CD4-positive, alpha-beta T cell (primary cell): ENCODE measurements around the gene CDC40. TPM values are rescaled to one million over a fixed set of nuclear protein-coding genes. Genes with fewer than 3 reads are reported as not detected.
A peak's percentile ranks its signal among the peaks of the same experiment; 100 is the strongest.

Source experiments
- ATAC-seq: fragments of 200-7000 bp; cut with Tn5 transposase; one replicate; pipeline ENCODE4 v1.10.0; 2022; ENCODE audit warnings: mild to moderate bottlenecking; ENCODE audit not compliant: poor library complexity
- CTCF ChIA-PET: fragments of 350-600 bp; sonication (Branson Sonifier 250); formaldehyde crosslinking; loops from one replicate; lab custom pipeline; 2021; ENCODE audit warnings: antibody characterized with exemption, inconsistent platforms; lab: Charles Lee
- POLR2A ChIA-PET: fragments of 350-600 bp; sonication (Branson Sonifier 250); formaldehyde crosslinking; loops from one replicate; lab custom pipeline; 2021; ENCODE audit warnings: antibody characterized with exemption, inconsistent platforms; lab: Charles Lee
- DNase-seq, 14 experiments: peaks; one replicate each; pipeline ENCODE4 v3.0.0-alpha.2; 2013 to 2020; ENCODE audit warnings: mixed read lengths in 2 of 14
- H3K27ac ChIP-seq, 2 donors: one replicate each; pipeline versions ENCODE4 v1.5.1 to v1.7.0; 2013; ENCODE audit warnings: low read length in 2 of 2, low read depth in 1 of 2, mild to moderate bottlenecking in 1 of 2
- H3K27me3 ChIP-seq, 2 experiments: 1 replicate in 1 of 2; 2 replicates in 1 of 2; pipeline versions ENCODE4 v1.6.1 to v1.7.0; 2013; ENCODE audit warnings: low read length in 2 of 2, control low read depth in 1 of 2, mild to moderate bottlenecking in 1 of 2, moderate library complexity in 1 of 2; ENCODE audit not compliant: insufficient read depth in 2 of 2, control insufficient read depth in 1 of 2
- H3K36me3 ChIP-seq: one replicate; pipeline ENCODE4 v1.6.1; 2013; ENCODE audit warnings: low read length, control low read depth; ENCODE audit not compliant: insufficient read depth
- H3K4me1 ChIP-seq: one replicate; pipeline ENCODE4 v1.6.1; 2013; ENCODE audit warnings: low read length, control low read depth; ENCODE audit not compliant: insufficient read depth
- H3K4me3 ChIP-seq: one replicate; pipeline ENCODE4 v1.5.1; 2013; ENCODE audit warnings: mild to moderate bottlenecking, low read length, moderate library complexity
- H3K9me3 ChIP-seq, 2 experiments: 1 replicate in 1 of 2; 2 replicates in 1 of 2; pipeline versions ENCODE4 v1.6.1 to v1.7.0; 2013; ENCODE audit warnings: low read length in 2 of 2, mild to moderate bottlenecking in 2 of 2, control low read depth in 1 of 2, moderate library complexity in 1 of 2; ENCODE audit not compliant: control insufficient read depth in 1 of 2, insufficient read depth in 1 of 2
- H3K27ac Mint-ChIP-seq: one replicate; pipeline ENCODE4 v1.8.0; 2020; ENCODE audit warnings: mixed read lengths
- H3K27me3 Mint-ChIP-seq: one replicate; pipeline ENCODE4 v1.8.0; 2021; ENCODE audit warnings: mixed read lengths
- H3K36me3 Mint-ChIP-seq: one replicate; pipeline ENCODE4 v1.8.0; 2021; ENCODE audit warnings: low read depth, mixed read lengths
- H3K4me1 Mint-ChIP-seq: one replicate; pipeline ENCODE4 v1.8.0; 2021; ENCODE audit warnings: low read depth, mixed read lengths
- H3K4me3 Mint-ChIP-seq: one replicate; pipeline ENCODE4 v1.8.0; 2020; ENCODE audit warnings: mild to moderate bottlenecking, mixed read lengths
- H3K9me3 Mint-ChIP-seq: one replicate; pipeline ENCODE4 v1.8.0; 2020; ENCODE audit warnings: mixed read lengths
- intact Hi-C, 2 experiments: fragments of 100-400 bp; cut with DNase I in 1 of 2; cut with micrococcal nuclease in 1 of 2; formaldehyde crosslinking; loops; one replicate each; pipeline versions ENCODE4 v1.15.1 to v1.9.0; 2023 to 2025; cut with DNase I, micrococcal nuclease
- total RNA-seq, 174 experiments: library from RNA in 2 of 174; stranded (reverse) in 2 of 174; gene quantifications; one replicate each; pipeline ENCODE4 v1.2.3 and lab custom pipeline; 2021 to 2026
- TF ChIP-seq, protein P1 (sequence below): fragments of 200-600 bp; IDR thresholded peaks from one replicate; pipeline ENCODE4 v1.8.0; 2022; ENCODE audit warnings: antibody characterized with exemption, mild to moderate bottlenecking

Gene CDC40
- total RNA-seq, 2 experiments from 2014 or later, result 26.0 to 29.5 TPM

DNA sequence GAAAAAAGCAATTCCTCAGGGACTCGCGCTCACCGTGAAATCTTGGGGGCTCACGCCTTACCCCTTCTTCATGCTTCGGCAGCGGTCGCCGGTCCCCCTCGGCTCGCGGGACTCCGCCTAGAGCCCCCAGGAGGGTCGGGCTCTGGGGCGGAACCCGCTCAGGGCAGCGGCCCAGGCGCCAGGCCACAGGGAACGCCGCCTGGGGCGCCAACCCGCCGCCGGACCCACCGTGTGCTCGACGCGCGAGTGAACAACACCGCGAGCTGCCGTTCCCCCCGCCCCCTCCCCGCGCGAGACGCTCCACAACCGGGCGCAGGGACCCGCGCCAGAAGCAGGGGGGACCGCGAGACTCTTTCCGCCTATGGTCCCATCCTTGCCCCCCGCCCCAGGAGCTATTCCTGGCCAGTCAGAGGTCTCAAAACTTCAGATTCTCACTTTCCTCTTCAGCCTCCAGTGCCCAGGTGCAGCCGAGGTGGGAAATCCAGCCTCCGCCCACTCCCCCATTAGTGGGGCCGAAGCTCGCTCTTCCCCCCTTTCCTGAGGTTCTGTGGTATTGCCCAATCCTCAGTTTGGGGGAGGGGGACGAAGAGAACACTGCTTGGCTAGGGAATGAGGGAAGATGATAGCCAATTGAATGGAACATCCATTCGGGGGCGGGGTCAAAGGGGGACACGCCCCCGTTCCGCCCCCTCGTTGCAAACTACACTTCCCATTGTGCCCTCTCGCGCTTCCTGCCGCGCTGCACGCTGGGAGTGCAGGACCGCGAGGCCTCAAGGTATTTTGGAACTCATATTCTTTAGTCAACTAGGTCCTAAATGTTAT lies 610 bp upstream of the CDC40 start, which contains the start of gene WASF1:
Gene WASF1 (minus strand): TSS at position 265 of the 822 bp plus-strand sequence. CDS start 52,069 bp downstream, outside the sequence.
- CTCF ChIA-PET, result interaction anchor here (1.0 to 1.7 kb wide), 3 partner anchors 9 to 1085 kb away, joined by 3 to 4 read pairs (median 4); partner anchors contain the start of genes CEP57L1 and SESN1

DNA sequence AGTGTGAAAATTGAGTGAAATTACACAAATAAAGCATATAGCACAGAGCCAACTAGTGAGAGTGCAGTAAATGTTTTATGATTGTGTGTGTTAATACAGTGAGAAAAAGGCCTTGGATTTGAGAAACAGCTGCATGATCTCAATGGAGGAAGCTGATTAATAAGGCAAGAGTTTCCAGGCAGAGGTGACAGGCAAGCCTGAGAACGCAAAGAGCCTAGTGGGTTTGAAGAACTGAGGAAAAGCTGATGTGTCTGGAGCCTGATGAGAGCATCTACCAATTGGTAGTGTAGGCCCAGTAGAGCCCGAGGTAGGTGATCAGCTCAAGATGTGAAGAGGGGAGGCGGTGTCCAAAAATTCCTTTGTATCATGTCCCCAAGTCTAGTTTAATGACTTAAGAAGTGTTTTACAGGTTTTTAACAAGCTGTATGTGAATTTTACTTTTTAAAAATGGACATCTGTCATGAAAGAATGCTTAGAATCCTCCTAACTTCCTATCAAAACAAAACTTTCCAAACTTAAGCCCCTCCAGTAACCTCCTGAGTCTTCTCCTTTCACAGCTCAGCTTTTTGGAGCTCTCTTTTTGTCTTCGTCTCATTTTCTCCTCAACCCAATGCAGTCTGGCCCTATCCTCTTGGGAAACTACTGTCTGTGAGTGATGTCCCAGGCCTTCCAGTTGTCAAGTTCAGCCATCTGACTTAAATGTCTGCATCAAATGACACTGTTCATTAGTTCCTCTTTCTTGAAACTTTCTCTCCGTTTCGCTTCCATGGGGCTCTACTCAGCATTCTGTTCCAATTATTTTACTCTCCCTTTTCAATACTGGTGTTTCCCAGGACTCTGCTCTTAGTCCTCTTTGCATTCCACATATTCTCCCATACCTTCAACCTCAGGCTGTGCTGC lies 1.2 kb downstream of the CDC40 start:
- Histone ChIP-seq H3K4me1 (peaks cover 35% of the 10 kb centered on the region), H3K4me3 (peak overlapping the region; percentile 95), H3K36me3 (peaks cover 3% of the 10 kb centered on the region), H3K9me3 (no peaks in the 10 kb centered on the region), H3K27me3 (no peaks in the 10 kb centered on the region), H3K27ac (no peak overlapping the region)
- Mint-ChIP-seq H3K4me3 (no peak overlapping the region), H3K9me3 (no peaks in the 10 kb centered on the region), H3K36me3 (peaks cover 17% of the 10 kb centered on the region), H3K27ac (no peak overlapping the region), H3K27me3 (no peaks in the 10 kb centered on the region), H3K4me1 (peaks cover 23% of the 10 kb centered on the region)
- ChIA-PET CTCF (interaction anchor here (1.0 kb wide), 1 partner anchor 7 kb away, joined by 3 read pairs; no protein-coding TSS in a partner anchor), POLR2A (interaction anchor here (0.9 to 3.8 kb wide), 10 partner anchors 7 to 1086 kb away, joined by 3 to 18 read pairs (median 6); partner anchors contain the start of genes AK9, AMD1, CD164 and CEP57L1)
- peak in 2 of 14 experiments; percentile 17 to 34 for DNase-seq
- intact Hi-C loops, result loop anchor here (2.0 to 10.0 kb wide), 5 partner anchors 15 to 1903 kb away; partner anchors contain the start of genes AK9 (in 1 of the 2), CEP57L1 (in 1 of the 2), FAM229B (in 1 of the 2) and FIG4 (in 1 of the 2)
- TF ChIP-seq, protein P1, sequence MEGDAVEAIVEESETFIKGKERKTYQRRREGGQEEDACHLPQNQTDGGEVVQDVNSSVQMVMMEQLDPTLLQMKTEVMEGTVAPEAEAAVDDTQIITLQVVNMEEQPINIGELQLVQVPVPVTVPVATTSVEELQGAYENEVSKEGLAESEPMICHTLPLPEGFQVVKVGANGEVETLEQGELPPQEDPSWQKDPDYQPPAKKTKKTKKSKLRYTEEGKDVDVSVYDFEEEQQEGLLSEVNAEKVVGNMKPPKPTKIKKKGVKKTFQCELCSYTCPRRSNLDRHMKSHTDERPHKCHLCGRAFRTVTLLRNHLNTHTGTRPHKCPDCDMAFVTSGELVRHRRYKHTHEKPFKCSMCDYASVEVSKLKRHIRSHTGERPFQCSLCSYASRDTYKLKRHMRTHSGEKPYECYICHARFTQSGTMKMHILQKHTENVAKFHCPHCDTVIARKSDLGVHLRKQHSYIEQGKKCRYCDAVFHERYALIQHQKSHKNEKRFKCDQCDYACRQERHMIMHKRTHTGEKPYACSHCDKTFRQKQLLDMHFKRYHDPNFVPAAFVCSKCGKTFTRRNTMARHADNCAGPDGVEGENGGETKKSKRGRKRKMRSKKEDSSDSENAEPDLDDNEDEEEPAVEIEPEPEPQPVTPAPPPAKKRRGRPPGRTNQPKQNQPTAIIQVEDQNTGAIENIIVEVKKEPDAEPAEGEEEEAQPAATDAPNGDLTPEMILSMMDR, result no peak
- no peak for ATAC-seq

More for the DNA sequence above, 610 bp upstream of the CDC40 start, which contains the start of gene WASF1:
- DNase-seq (peak; percentile 78 to 96 (median 86)), ATAC-seq (peak; percentile 89)
- H3K9me3 Mint-ChIP-seq, result no peaks in the 10 kb centered on the region
- Histone ChIP-seq H3K27ac (peak within 1 kb of the TSS; percentile 74 to 78), H3K9me3 (no peaks in the 10 kb centered on the region), H3K36me3 (peaks cover 3% of the 10 kb centered on the region), H3K27me3 (peaks cover 0 to 9% of the 10 kb centered on the region in 2 experiments), H3K4me1 (peaks cover 28% of the 10 kb centered on the region), H3K4me3 (peak within 1 kb of the TSS; percentile 95)
- peak within 1 kb of the TSS; percentile 84 for H3K4me3 Mint-ChIP-seq
- H3K36me3 Mint-ChIP-seq, result peaks cover 10% of the 10 kb centered on the region
- H3K27me3 Mint-ChIP-seq, result peaks cover 10% of the 10 kb centered on the region
- POLR2A ChIA-PET, result interaction anchor here (0.7 to 3.8 kb wide), 18 partner anchors 9 to 1918 kb away, joined by 3 to 18 read pairs (median 4); partner anchors contain the start of genes AFG1L, AK9, AMD1 and CD164
- peak within 1 kb of the TSS; percentile 16 for H3K27ac Mint-ChIP-seq
- H3K4me1 Mint-ChIP-seq, result peaks cover 12% of the 10 kb centered on the region
- TF ChIP-seq, protein P1, result no peak
- intact Hi-C loops, result loop anchor here (2.0 to 10.0 kb wide), 10 partner anchors 17 to 1905 kb away; partner anchors contain the start of genes AFG1L (in 1 of the 2), AK9 (in 1 of the 2), CDK19 (in 1 of the 2) and CEP57L1 (in 1 of the 2)
